ENCODE measurements around the gene UCN2.

DNA sequence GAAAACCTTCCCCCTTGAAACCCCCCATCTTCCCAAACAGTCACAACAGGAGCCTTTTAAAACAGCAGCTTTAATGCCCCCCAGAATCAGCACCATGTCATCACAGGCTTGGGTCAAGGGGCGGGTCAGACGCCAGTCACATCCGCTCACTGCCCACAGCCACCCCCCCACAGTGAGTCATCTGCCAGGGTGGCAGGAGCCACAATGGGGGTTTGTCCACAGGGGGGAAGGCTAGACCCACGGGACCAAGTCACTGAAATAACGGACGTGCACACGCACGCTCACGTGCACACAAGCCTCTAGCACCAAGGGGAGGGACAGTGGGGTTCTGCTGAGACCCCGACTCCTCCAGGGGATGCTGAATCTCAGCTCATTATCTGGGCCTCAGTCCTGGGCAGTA is 441 bp upstream of the UCN2 start:
- TF ChIP-seq, protein P1, sequence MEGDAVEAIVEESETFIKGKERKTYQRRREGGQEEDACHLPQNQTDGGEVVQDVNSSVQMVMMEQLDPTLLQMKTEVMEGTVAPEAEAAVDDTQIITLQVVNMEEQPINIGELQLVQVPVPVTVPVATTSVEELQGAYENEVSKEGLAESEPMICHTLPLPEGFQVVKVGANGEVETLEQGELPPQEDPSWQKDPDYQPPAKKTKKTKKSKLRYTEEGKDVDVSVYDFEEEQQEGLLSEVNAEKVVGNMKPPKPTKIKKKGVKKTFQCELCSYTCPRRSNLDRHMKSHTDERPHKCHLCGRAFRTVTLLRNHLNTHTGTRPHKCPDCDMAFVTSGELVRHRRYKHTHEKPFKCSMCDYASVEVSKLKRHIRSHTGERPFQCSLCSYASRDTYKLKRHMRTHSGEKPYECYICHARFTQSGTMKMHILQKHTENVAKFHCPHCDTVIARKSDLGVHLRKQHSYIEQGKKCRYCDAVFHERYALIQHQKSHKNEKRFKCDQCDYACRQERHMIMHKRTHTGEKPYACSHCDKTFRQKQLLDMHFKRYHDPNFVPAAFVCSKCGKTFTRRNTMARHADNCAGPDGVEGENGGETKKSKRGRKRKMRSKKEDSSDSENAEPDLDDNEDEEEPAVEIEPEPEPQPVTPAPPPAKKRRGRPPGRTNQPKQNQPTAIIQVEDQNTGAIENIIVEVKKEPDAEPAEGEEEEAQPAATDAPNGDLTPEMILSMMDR (IDR thresholded peaks at IDR 0.05) = no peak
- TF ChIP-seq POLR2A (IDR thresholded peaks at IDR 0.05) = no peak

All from testis (tissue), 2 donors.